ENCODE data around the gene BOLA3.
"Not testable (repeated sequence)": the region's sequence is repeated elsewhere in the genome, so short reads cannot be mapped to it uniquely, and the experiment has no call there.

BOLA3 gene

GRCh38 chr2:74148457-74149246 is 940 bp upstream of the BOLA3 start:
- DNase-seq, result no peak

- no peak for DNase-seq
Observed at GRCh38 chr2:74146929-74147726, 584 bp downstream of the BOLA3 start.

GRCh38 chr2:74142340-74142739 is 5.4 kb downstream of the BOLA3 start:
- DNase-seq, result no peak

- no peak for DNase-seq
Observed at GRCh38 chr2:74138600-74139323, 8.9 kb downstream of the BOLA3 start.

GRCh38 chr2:74137651-74138599 is 9.8 kb downstream of the BOLA3 start:
- no peak for DNase-seq

- no peak for DNase-seq
Observed at GRCh38 chr2:74131901-74132300, 15.8 kb downstream of the BOLA3 start.

GRCh38 chr2:74130211-74130995 is 17.3 kb downstream of the BOLA3 start:
- no peak for DNase-seq

GRCh38 chr2:74128206-74128605 is 19.5 kb downstream of the BOLA3 start:
- no peak for DNase-seq

GRCh38 chr2:74123955-74124354 is 23.8 kb downstream of the BOLA3 start:
- DNase-seq, result not testable (repeated sequence)

- DNase-seq, result not testable (repeated sequence)
Observed at GRCh38 chr2:74121846-74122245, 25.9 kb downstream of the BOLA3 start.

- DNase-seq, result peak; percentile 84
Observed at GRCh38 chr2:74119912-74120825, 27.5 kb downstream of the BOLA3 start.

GRCh38 chr2:74119339-74119738 is 28.4 kb downstream of the BOLA3 start:
- DNase-seq, result no peak

- no peak for DNase-seq
Observed at GRCh38 chr2:74111380-74111779, 36.3 kb downstream of the BOLA3 start.

GRCh38 chr2:74110537-74110936 is 37.2 kb downstream of the BOLA3 start:
- no peak for DNase-seq

GRCh38 chr2:74109551-74109950 is 38.2 kb downstream of the BOLA3 start:
- no peak for DNase-seq

- no peak for DNase-seq
Observed at GRCh38 chr2:74107071-74107470, 40.6 kb downstream of the BOLA3 start.

GRCh38 chr2:74105413-74105812 is 42.3 kb downstream of the BOLA3 start:
- DNase-seq, result no peak

GRCh38 chr2:74104839-74105238 is 42.9 kb downstream of the BOLA3 start:
- DNase-seq, result no peak

- DNase-seq, result no peak
Observed at GRCh38 chr2:74103763-74104162, 43.9 kb downstream of the BOLA3 start.

GRCh38 chr2:74102516-74102915 is 45.2 kb downstream of the BOLA3 start:
- DNase-seq, result no peak
